ENCODE results near the gene GPX2. TPM values are rescaled to one million over a fixed set of nuclear protein-coding genes. Genes with fewer than 3 reads are reported as not detected.

The GPX2 gene
- total and polyA plus RNA-seq, 2 experiments from 2014 or later = not detected

- H3K27me3 ChIP-seq (replicated peaks; ENCODE audit: insufficient read depth) = no peaks in the 10 kb centered on the region
- no peak for DNase-seq
- no peak overlapping the region for H2AFZ ChIP-seq
- 81 to 84% methylated on average over 24 to 28 of the region's 28 CpGs for WGBS, 2 experiments (ENCODE audit: low coverage in 1 of 2, low lambda C conversion rate in 2 of 2, missing lambda C conversion rate in 2 of 2)
- no peaks in the 10 kb centered on the region for H3K36me3 ChIP-seq (ENCODE audit: low read depth)
- H3K4me1 ChIP-seq (ENCODE audit: insufficient read depth) = no peaks in the 10 kb centered on the region
- H4K20me1 ChIP-seq (ENCODE audit: insufficient read depth) = no peaks in the 10 kb centered on the region
- H3F3A ChIP-seq (ENCODE audit: insufficient read depth) = no peaks in the 10 kb centered on the region
- TF ChIP-seq EZH2 (IDR thresholded peaks at IDR 0.05; ENCODE audit: insufficient read depth, poor library complexity, severe bottlenecking) (no peak), EZH2phosphoT487 (IDR thresholded peaks at IDR 0.05; ENCODE audit: insufficient read depth, low read depth) (no peak)
- H3K4me2 ChIP-seq (ENCODE audit: unreplicated experiment) = no peak overlapping the region
- no peak overlapping the region for H3K27ac ChIP-seq
- H3K9ac ChIP-seq = no peak overlapping the region
- in situ Hi-C loops (cut with MboI) = no loop called here
- no peaks in the 10 kb centered on the region for H3K9me3 ChIP-seq (ENCODE audit: low read depth)
- no peaks in the 10 kb centered on the region for H3K79me2 ChIP-seq (ENCODE audit: insufficient read depth)
- no peaks in the 10 kb centered on the region for H3K9me2 ChIP-seq (ENCODE audit: insufficient read depth)
- no peak overlapping the region for H3K4me3 ChIP-seq
Measured at GRCh38 chr14:64947710-64948611, 5.4 kb upstream of the GPX2 start.

GRCh38 chr14:64946310-64947045, 3.9 kb upstream of the GPX2 start:
- H3K4me3 ChIP-seq = no peak overlapping the region
- no peak overlapping the region for H3K27ac ChIP-seq
- DNase-seq = no peak
- no peaks in the 10 kb centered on the region for H3K27me3 ChIP-seq (replicated peaks; ENCODE audit: insufficient read depth)
- H3K9ac ChIP-seq = no peak overlapping the region
- no peaks in the 10 kb centered on the region for H3K79me2 ChIP-seq (ENCODE audit: insufficient read depth)
- no peaks in the 10 kb centered on the region for H3K9me2 ChIP-seq (ENCODE audit: insufficient read depth)
- H3K9me3 ChIP-seq (ENCODE audit: low read depth) = no peaks in the 10 kb centered on the region
- 81% methylated on average over 6 of the region's 6 CpGs for WGBS, 2 experiments (ENCODE audit: low coverage in 1 of 2, low lambda C conversion rate in 2 of 2, missing lambda C conversion rate in 2 of 2)
- H3F3A ChIP-seq (ENCODE audit: insufficient read depth) = no peaks in the 10 kb centered on the region
- H2AFZ ChIP-seq = no peak overlapping the region
- in situ Hi-C loops (cut with MboI) = no loop called here
- no peaks in the 10 kb centered on the region for H4K20me1 ChIP-seq (ENCODE audit: insufficient read depth)
- no peak overlapping the region for H3K4me2 ChIP-seq (ENCODE audit: unreplicated experiment)
- no peak for TF ChIP-seq EZH2phosphoT487 (IDR thresholded peaks at IDR 0.05; ENCODE audit: insufficient read depth, low read depth)
- TF ChIP-seq EZH2 (IDR thresholded peaks at IDR 0.05; ENCODE audit: insufficient read depth, poor library complexity, severe bottlenecking) = no peak
- H3K36me3 ChIP-seq (ENCODE audit: low read depth) = no peaks in the 10 kb centered on the region
- no peaks in the 10 kb centered on the region for H3K4me1 ChIP-seq (ENCODE audit: insufficient read depth)

- WGBS, 2 experiments (ENCODE audit: low coverage in 1 of 2, low lambda C conversion rate in 2 of 2, missing lambda C conversion rate in 2 of 2) = 86 to 87% methylated on average over 12 of the region's 12 CpGs
- Histone ChIP-seq H3K27me3 (replicated peaks; ENCODE audit: insufficient read depth) (no peaks in the 10 kb centered on the region), H3K9me2 (ENCODE audit: insufficient read depth) (no peaks in the 10 kb centered on the region), H3F3A (ENCODE audit: insufficient read depth) (no peaks in the 10 kb centered on the region), H3K27ac (no peak overlapping the region), H3K36me3 (ENCODE audit: low read depth) (no peaks in the 10 kb centered on the region), H2AFZ (no peak overlapping the region), H3K4me1 (ENCODE audit: insufficient read depth) (no peaks in the 10 kb centered on the region), H3K4me2 (ENCODE audit: unreplicated experiment) (no peak overlapping the region), H3K9me3 (ENCODE audit: low read depth) (no peaks in the 10 kb centered on the region), H3K79me2 (ENCODE audit: insufficient read depth) (no peaks in the 10 kb centered on the region), H3K9ac (no peak overlapping the region), H3K4me3 (no peak overlapping the region), H4K20me1 (ENCODE audit: insufficient read depth) (no peaks in the 10 kb centered on the region)
- in situ Hi-C loops (cut with MboI) = no loop called here
- no peak for TF ChIP-seq EZH2phosphoT487 (IDR thresholded peaks at IDR 0.05; ENCODE audit: insufficient read depth, low read depth)
- no peak for TF ChIP-seq EZH2 (IDR thresholded peaks at IDR 0.05; ENCODE audit: insufficient read depth, poor library complexity, severe bottlenecking)
- DNase-seq = no peak
Measured at GRCh38 chr14:64945431-64946178, 3.1 kb upstream of the GPX2 start.

- no peak overlapping the region for H3K27ac ChIP-seq
- TF ChIP-seq EZH2 (IDR thresholded peaks at IDR 0.05; ENCODE audit: insufficient read depth, poor library complexity, severe bottlenecking) = no peak
- TF ChIP-seq EZH2phosphoT487 (IDR thresholded peaks at IDR 0.05; ENCODE audit: insufficient read depth, low read depth) = no peak
- H3K4me1 ChIP-seq (ENCODE audit: insufficient read depth) = no peaks in the 10 kb centered on the region
- DNase-seq = no peak
- H3K79me2 ChIP-seq (ENCODE audit: insufficient read depth) = no peaks in the 10 kb centered on the region
- 92 to 95% methylated on average over 4 of the region's 4 CpGs for WGBS, 2 experiments (ENCODE audit: low coverage in 1 of 2, low lambda C conversion rate in 2 of 2, missing lambda C conversion rate in 2 of 2)
- no peaks in the 10 kb centered on the region for H3F3A ChIP-seq (ENCODE audit: insufficient read depth)
- in situ Hi-C loops (cut with MboI) = no loop called here
- no peak overlapping the region for H3K4me2 ChIP-seq (ENCODE audit: unreplicated experiment)
- H3K9ac ChIP-seq = no peak overlapping the region
- H4K20me1 ChIP-seq (ENCODE audit: insufficient read depth) = no peaks in the 10 kb centered on the region
- H2AFZ ChIP-seq = no peak overlapping the region
- no peak overlapping the region for H3K4me3 ChIP-seq
- no peaks in the 10 kb centered on the region for H3K9me2 ChIP-seq (ENCODE audit: insufficient read depth)
- H3K9me3 ChIP-seq (ENCODE audit: low read depth) = no peaks in the 10 kb centered on the region
- no peaks in the 10 kb centered on the region for H3K36me3 ChIP-seq (ENCODE audit: low read depth)
- no peaks in the 10 kb centered on the region for H3K27me3 ChIP-seq (replicated peaks; ENCODE audit: insufficient read depth)
Measured at GRCh38 chr14:64944861-64945260, 2.3 kb upstream of the GPX2 start.

Data from GM23248 (cell line).